ENCODE data around the gene KCNJ18. TPM values are rescaled to one million over a fixed set of nuclear protein-coding genes. Genes with fewer than 3 reads are reported as not detected.
"Not testable (repeated sequence)": the region's sequence is repeated elsewhere in the genome, so short reads cannot be mapped to it uniquely, and the experiment has no call there.

Gene KCNJ18
- total RNA-seq = 10 to 100 TPM in 3 of 4 donors, 1 to 10 TPM in 1; 2.0 to 29.6 (median 17.4) TPM

DNA sequence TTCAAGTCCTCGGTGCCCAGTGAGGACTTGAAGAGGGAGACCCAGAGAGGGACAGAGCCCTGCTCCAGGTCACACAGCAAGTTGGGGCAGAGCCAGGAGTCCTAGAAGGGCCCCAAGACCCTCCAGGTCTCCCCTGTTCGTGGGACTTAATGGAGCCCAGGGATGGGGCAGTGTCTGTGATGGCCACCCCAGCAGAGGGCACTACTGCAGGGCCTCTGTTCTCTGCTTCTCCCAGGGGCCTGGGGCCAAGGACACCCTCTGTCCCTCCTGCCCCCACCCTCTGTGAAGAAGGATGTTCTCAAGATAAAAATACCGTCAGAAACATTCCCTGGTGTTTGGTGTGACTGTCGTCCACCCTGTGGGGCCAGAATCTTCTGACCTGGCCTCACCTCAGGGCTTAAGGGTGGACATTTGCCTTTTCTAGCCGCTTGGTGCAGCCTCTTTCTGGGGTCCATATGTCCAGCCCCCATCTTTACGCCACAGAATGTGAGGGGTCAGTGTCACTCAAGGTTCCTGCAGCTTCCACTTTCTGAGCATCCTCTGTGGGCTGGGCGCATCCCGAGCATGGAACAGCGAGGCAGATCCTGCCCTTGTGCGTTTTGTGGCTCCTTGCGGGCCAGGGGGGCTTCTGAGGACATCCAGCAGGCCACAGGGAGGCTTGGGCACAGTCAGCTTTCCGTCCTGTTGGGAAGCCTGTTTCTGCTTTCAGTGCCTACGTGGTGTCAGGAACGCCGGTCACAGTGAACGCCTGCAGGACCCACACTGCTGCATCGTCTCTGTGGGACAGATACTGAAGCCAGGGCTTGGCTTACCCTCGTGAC is at the start of gene KCNJ18:
Gene KCNJ18, plus strand, starts transcription at position 641 of the 821 bp plus-strand sequence. CDS start 10,264 bp downstream, outside the sequence.
- DNase-seq (ENCODE audit: low spot score in 2 of 2); intact Hi-C loops (cut with DNase I; ENCODE audit: low total_unique reads); H3K4me3 ChIP-seq (ENCODE audit: low read depth, poor library complexity, severe bottlenecking): not testable (repeated sequence)
- WGBS, 2 donors = 83 to 84% methylated on average over 12 to 13 of the region's 18 CpGs

DNA sequence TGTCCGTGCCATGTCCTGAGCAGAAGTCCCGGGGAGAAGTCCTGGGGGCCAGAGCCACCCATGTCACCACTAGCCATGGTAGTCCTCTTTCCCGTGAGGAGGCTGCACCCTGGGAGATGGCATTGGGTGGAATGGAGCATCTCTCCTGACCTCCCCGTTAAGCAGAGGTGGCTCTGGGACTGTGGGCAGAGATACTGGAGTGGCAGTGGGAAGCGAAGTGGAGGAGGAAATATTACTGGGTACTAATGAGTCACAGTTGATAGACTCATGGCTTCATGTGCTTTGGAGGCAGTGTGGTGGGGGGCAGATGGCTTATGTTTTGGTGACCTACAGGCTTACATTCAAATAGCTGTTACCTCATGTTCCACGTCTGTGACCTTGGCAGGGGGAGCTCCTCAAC is 44.2 kb upstream of the KCNJ18 start:
- intact Hi-C loops (cut with DNase I; ENCODE audit: low total_unique reads); H3K4me3 ChIP-seq (ENCODE audit: low read depth, poor library complexity, severe bottlenecking); DNase-seq (ENCODE audit: low spot score in 2 of 2): not testable (repeated sequence)
- WGBS, 2 donors = 77 to 80% methylated on average over 5 to 6 of the region's 6 CpGs

DNA sequence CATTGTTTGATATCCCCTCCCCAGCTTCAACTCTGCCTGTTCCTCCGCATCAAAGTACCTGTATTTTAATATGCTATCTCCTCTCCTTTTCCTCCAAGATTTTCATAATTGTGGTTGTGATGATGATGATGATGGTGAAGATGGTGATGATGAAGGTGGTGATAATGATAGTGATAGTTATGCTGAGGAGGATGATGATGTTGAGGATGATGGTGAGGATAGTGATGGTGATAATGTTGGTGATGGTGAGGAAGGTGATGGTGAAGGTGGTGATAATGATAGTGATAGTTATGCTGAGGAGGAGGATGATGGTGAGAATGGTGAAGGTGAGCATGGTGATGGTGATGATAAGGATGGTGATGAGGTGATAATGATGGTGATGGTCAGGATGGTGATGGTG is 42.3 kb upstream of the KCNJ18 start:
- DNase-seq (ENCODE audit: low spot score in 2 of 2); intact Hi-C loops (cut with DNase I; ENCODE audit: low total_unique reads); H3K4me3 ChIP-seq (ENCODE audit: low read depth, poor library complexity, severe bottlenecking): not testable (repeated sequence)
- WGBS, 2 donors = 82 to 87% methylated on average over 1 of the region's 1 CpG

DNA sequence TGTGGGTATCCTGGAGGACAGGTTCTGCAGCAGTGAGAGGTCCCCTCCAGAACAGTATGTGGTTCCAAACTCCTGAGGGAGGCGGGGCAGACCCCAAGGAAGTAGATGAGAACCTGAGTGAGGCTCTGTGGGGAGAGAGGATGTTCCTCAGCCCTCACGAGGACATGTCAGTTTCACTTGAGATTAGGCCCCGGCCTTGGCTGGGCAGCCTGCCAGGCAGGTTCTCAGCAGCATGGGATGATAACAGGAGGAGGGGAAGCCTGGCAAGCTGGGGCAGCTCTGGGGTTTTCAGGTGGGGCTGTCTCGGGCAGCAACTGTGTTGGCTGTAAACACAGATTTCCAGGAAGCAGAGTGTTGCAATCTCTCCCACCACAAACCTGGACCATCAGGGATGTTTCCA is 40.3 kb upstream of the KCNJ18 start:
- WGBS, 2 donors = 31 to 42% methylated on average over 4 of the region's 4 CpGs
- intact Hi-C loops (cut with DNase I; ENCODE audit: low total_unique reads); H3K4me3 ChIP-seq (ENCODE audit: low read depth, poor library complexity, severe bottlenecking); DNase-seq (ENCODE audit: low spot score in 2 of 2): not testable (repeated sequence)

DNA sequence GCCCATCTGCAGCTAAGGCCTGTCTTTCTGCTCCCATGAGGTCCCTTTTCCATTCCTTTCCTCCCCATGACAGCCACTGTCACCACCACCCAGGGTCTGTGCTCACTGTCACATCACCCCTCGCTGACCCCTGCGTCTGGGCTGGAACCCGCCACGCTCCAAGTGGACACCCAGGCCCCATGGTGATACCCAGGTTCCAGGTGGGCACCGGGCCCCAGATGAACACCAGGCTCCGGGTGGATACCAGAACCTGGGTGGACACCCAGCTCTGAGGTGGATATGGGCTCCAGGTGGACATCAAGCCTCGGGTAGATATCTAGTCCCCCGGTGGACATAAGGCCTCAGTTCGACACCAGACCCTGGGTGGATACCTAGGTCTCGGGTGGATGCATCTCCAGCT is 39.1 kb upstream of the KCNJ18 start:
- 89 to 92% methylated on average over 8 to 9 of the region's 10 CpGs for WGBS, 2 donors
- H3K4me3 ChIP-seq (ENCODE audit: low read depth, poor library complexity, severe bottlenecking); intact Hi-C loops (cut with DNase I; ENCODE audit: low total_unique reads); DNase-seq (ENCODE audit: low spot score in 2 of 2): not testable (repeated sequence)

GRCh38 chr17:21656518-21657309 is 35.6 kb upstream of the KCNJ18 start:
- intact Hi-C loops (cut with DNase I; ENCODE audit: low total_unique reads); DNase-seq (ENCODE audit: low spot score in 2 of 2); H3K4me3 ChIP-seq (ENCODE audit: low read depth, poor library complexity, severe bottlenecking): not testable (repeated sequence)
- WGBS, 2 donors = 65 to 78% methylated on average over 26 to 28 of the region's 47 CpGs

GRCh38 chr17:21659635-21660034 is 32.7 kb upstream of the KCNJ18 start:
- 61 to 62% methylated on average over 7 of the region's 7 CpGs for WGBS, 2 donors
- H3K4me3 ChIP-seq (ENCODE audit: low read depth, poor library complexity, severe bottlenecking); intact Hi-C loops (cut with DNase I; ENCODE audit: low total_unique reads): not testable (repeated sequence)
- peak in 1 of 2 donors; percentile 52 for DNase-seq (ENCODE audit: low spot score in 2 of 2)

- intact Hi-C loops (cut with DNase I; ENCODE audit: low total_unique reads); H3K4me3 ChIP-seq (ENCODE audit: low read depth, poor library complexity, severe bottlenecking): not testable (repeated sequence)
- DNase-seq (ENCODE audit: low spot score in 2 of 2) = peak in 1 of 2 donors; percentile 77
- WGBS, 2 donors = 0 to 48% methylated on average over 1 of the region's 1 CpG
Observed at GRCh38 chr17:21661455-21661854, 30.9 kb upstream of the KCNJ18 start.

- WGBS, 2 donors = 65 to 74% methylated on average over 3 of the region's 3 CpGs
- DNase-seq (ENCODE audit: low spot score in 2 of 2) = peak in 1 of 2 donors; percentile 39
- intact Hi-C loops (cut with DNase I; ENCODE audit: low total_unique reads); H3K4me3 ChIP-seq (ENCODE audit: low read depth, poor library complexity, severe bottlenecking): not testable (repeated sequence)
Observed at GRCh38 chr17:21663166-21663565, 29.2 kb upstream of the KCNJ18 start.

- intact Hi-C loops (cut with DNase I; ENCODE audit: low total_unique reads); H3K4me3 ChIP-seq (ENCODE audit: low read depth, poor library complexity, severe bottlenecking): not testable (repeated sequence)
- 63 to 65% methylated on average over 7 of the region's 7 CpGs for WGBS, 2 donors
- DNase-seq (ENCODE audit: low spot score in 2 of 2) = peak in 1 of 2 donors; percentile 50
Observed at GRCh38 chr17:21663614-21664474, 28.5 kb upstream of the KCNJ18 start.

DNA sequence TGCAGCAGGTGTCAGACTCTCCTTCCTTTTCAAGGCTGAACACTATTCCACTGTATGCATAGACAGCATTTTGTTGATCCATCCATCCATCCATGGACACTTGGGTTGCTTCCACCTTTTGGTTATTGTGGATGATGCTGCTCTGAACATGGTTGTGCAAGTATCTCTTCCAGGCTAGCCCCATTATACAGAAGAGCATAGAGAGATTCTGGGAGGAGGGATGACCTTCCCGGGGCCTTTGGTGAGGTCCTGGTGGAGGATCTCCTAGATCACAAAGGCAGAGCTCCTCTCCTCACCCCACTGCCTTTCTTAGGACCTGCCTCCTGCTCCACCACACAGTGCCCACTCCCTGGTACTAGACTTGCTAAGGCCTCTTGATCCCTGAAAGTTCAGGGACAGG is 27.2 kb upstream of the KCNJ18 start:
- intact Hi-C loops (cut with DNase I; ENCODE audit: low total_unique reads); H3K4me3 ChIP-seq (ENCODE audit: low read depth, poor library complexity, severe bottlenecking): not testable (repeated sequence)
- DNase-seq (ENCODE audit: low spot score in 2 of 2) = peak in 1 of 2 donors; percentile 59
- WGBS, 2 donors = 65 to 78% methylated on average over 1 of the region's 1 CpG

GRCh38 chr17:21665935-21666493 is 26.3 kb upstream of the KCNJ18 start:
- intact Hi-C loops (cut with DNase I; ENCODE audit: low total_unique reads); H3K4me3 ChIP-seq (ENCODE audit: low read depth, poor library complexity, severe bottlenecking): not testable (repeated sequence)
- WGBS, 2 donors = 30 to 32% methylated on average over 2 of the region's 2 CpGs
- DNase-seq (ENCODE audit: low spot score in 2 of 2) = peak in 1 of 2 donors; percentile 79

GRCh38 chr17:21666711-21667412 is 25.5 kb upstream of the KCNJ18 start:
- peak in 1 of 2 donors; percentile 81 for DNase-seq (ENCODE audit: low spot score in 2 of 2)
- H3K4me3 ChIP-seq (ENCODE audit: low read depth, poor library complexity, severe bottlenecking); intact Hi-C loops (cut with DNase I; ENCODE audit: low total_unique reads): not testable (repeated sequence)
- WGBS, 2 donors = 54 to 55% methylated on average over 3 of the region's 3 CpGs
